GM23338 (cell line): ENCODE data around the gene ACBD3.

Experiments used
- EZH2 ChIP-seq: fragments of 200-600 bp; sonication (generic); IDR thresholded peaks from one replicate; pipeline ENCODE4 v1.8.0; 2017; ENCODE audit warnings: antibody characterized with exemption, mild to moderate bottlenecking, low read depth; ENCODE audit not compliant: unreplicated experiment
- EZH2phosphoT487 ChIP-seq: fragments of 200-600 bp; sonication (generic); IDR thresholded peaks from one replicate; pipeline ENCODE4 v1.8.1; 2018; ENCODE audit warnings: antibody characterized with exemption; ENCODE audit not compliant: unreplicated experiment
- JUNB ChIP-seq: IDR thresholded peaks from one replicate; pipeline ENCODE4 v1.6.1; 2016; ENCODE audit warnings: antibody characterized with exemption; ENCODE audit not compliant: unreplicated experiment
- POLR2AphosphoS5 ChIP-seq: IDR thresholded peaks from 2 replicates; pipeline ENCODE4 v1.6.1; 2016; ENCODE audit warnings: antibody characterized with exemption, low read depth
- STAT1 ChIP-seq: IDR thresholded peaks from one replicate; pipeline ENCODE4 v1.6.1; 2016; ENCODE audit warnings: antibody characterized with exemption; ENCODE audit not compliant: unreplicated experiment
- ZNF331 ChIP-seq: fragments of 250-450 bp; sonication (Bioruptor Pico); IDR thresholded peaks from 2 replicates; pipeline ENCODE4 v1.5.0; 2020; ENCODE audit warnings: low read depth, mild to moderate bottlenecking, moderate library complexity
- TF ChIP-seq, protein P1 (sequence below), 2 experiments: fragments of 200-600 bp in 1 of 2; sonication (generic) in 1 of 2; conservative IDR thresholded peaks; 2 replicates each; pipeline versions ENCODE4 v1.5.1 to v1.6.1; 2016 to 2017; ENCODE audit warnings: antibody characterized with exemption in 2 of 2, low read depth in 2 of 2, mild to moderate bottlenecking in 2 of 2, moderate library complexity in 1 of 2
- TF ChIP-seq, protein P2 (sequence below): IDR thresholded peaks from one replicate; pipeline ENCODE4 v1.6.1; 2018; ENCODE audit warnings: antibody characterized with exemption; ENCODE audit not compliant: unreplicated experiment
- TF ChIP-seq, protein P3 (sequence below): IDR thresholded peaks from 2 replicates; pipeline ENCODE4 v1.6.1; 2016; ENCODE audit warnings: antibody characterized with exemption

DNA sequence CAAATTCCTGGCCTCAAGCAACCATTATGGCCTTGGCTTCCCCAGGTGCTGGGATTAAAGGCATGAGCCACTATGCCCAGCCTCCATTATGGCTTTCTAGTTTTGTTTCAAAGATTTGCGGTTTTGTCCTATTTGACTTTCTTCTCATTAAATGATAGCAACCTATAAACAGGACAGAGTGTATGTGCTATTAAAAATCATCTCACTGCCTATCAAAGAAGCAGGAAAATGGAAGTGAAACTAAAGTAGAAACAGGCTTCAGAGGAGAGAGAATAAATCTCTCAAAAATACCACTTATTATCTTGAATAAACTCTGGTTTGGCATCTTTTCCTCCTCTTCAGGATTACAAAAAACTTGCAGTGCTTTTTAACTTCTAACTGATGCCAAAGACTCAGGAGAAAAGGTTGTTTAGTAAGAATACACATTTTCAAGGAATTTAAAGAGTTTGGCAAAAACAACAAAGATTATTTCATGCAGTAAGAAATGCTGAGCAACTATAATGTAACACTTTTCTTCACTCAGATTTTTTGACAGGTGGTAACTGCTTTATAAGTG is 28.7 kb downstream of the ACBD3 start:
- TF ChIP-seq POLR2AphosphoS5 (no peak), STAT1 (no peak), EZH2 (no peak), EZH2phosphoT487 (no peak), JUNB (no peak), ZNF331 (CRISPR knock-in tag) (no peak)
- TF ChIP-seq, protein P1, sequence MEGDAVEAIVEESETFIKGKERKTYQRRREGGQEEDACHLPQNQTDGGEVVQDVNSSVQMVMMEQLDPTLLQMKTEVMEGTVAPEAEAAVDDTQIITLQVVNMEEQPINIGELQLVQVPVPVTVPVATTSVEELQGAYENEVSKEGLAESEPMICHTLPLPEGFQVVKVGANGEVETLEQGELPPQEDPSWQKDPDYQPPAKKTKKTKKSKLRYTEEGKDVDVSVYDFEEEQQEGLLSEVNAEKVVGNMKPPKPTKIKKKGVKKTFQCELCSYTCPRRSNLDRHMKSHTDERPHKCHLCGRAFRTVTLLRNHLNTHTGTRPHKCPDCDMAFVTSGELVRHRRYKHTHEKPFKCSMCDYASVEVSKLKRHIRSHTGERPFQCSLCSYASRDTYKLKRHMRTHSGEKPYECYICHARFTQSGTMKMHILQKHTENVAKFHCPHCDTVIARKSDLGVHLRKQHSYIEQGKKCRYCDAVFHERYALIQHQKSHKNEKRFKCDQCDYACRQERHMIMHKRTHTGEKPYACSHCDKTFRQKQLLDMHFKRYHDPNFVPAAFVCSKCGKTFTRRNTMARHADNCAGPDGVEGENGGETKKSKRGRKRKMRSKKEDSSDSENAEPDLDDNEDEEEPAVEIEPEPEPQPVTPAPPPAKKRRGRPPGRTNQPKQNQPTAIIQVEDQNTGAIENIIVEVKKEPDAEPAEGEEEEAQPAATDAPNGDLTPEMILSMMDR (conservative IDR thresholded peaks at IDR 0.05; ENCODE audit: low read depth in 2 of 2): no peak
- TF ChIP-seq, protein P2, sequence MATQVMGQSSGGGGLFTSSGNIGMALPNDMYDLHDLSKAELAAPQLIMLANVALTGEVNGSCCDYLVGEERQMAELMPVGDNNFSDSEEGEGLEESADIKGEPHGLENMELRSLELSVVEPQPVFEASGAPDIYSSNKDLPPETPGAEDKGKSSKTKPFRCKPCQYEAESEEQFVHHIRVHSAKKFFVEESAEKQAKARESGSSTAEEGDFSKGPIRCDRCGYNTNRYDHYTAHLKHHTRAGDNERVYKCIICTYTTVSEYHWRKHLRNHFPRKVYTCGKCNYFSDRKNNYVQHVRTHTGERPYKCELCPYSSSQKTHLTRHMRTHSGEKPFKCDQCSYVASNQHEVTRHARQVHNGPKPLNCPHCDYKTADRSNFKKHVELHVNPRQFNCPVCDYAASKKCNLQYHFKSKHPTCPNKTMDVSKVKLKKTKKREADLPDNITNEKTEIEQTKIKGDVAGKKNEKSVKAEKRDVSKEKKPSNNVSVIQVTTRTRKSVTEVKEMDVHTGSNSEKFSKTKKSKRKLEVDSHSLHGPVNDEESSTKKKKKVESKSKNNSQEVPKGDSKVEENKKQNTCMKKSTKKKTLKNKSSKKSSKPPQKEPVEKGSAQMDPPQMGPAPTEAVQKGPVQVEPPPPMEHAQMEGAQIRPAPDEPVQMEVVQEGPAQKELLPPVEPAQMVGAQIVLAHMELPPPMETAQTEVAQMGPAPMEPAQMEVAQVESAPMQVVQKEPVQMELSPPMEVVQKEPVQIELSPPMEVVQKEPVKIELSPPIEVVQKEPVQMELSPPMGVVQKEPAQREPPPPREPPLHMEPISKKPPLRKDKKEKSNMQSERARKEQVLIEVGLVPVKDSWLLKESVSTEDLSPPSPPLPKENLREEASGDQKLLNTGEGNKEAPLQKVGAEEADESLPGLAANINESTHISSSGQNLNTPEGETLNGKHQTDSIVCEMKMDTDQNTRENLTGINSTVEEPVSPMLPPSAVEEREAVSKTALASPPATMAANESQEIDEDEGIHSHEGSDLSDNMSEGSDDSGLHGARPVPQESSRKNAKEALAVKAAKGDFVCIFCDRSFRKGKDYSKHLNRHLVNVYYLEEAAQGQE: no peak
- TF ChIP-seq, protein P3, sequence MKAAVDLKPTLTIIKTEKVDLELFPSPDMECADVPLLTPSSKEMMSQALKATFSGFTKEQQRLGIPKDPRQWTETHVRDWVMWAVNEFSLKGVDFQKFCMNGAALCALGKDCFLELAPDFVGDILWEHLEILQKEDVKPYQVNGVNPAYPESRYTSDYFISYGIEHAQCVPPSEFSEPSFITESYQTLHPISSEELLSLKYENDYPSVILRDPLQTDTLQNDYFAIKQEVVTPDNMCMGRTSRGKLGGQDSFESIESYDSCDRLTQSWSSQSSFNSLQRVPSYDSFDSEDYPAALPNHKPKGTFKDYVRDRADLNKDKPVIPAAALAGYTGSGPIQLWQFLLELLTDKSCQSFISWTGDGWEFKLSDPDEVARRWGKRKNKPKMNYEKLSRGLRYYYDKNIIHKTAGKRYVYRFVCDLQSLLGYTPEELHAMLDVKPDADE: no peak
